Measurements from ENCODE around the gene ASCC1. TPM values are rescaled to one million over a fixed set of nuclear protein-coding genes. Genes with fewer than 3 reads are reported as not detected.
A peak's percentile ranks its signal among the peaks of the same experiment; 100 is the strongest.

The ASCC1 gene
- total and polyA plus RNA-seq, 2 of the 13 experiments (the other 11 are each of a cell fraction or from before 2014, with no cell fraction given), result 21.6 to 30.1 TPM

- TF ChIP-seq BATF2 (CRISPR knock-in tag; IDR thresholded peaks at IDR 0.05) (peak; percentile 70; the same call in 1 of the 2 replicates), XRCC5 (optimal IDR thresholded peaks at IDR 0.05; ENCODE audit: low read length) (peak; percentile 75), ZNF367 (CRISPR knock-in tag; IDR thresholded peaks at IDR 0.05; ENCODE audit: borderline replicate concordance) (no peak), ATRX (CRISPR knock-in tag; IDR thresholded peaks at IDR 0.05; ENCODE audit: borderline replicate concordance) (no peak), PHF20 (CRISPR knock-in tag; IDR thresholded peaks at IDR 0.05) (peak; percentile 72), NR2C2 (CRISPR knock-in tag; IDR thresholded peaks at IDR 0.05; ENCODE audit: borderline replicate concordance) (peak; percentile 68), ZNF317 (CRISPR knock-in tag; IDR thresholded peaks at IDR 0.05) (peak; percentile 60; the same call in 1 of the 2 replicates), SKI (IDR thresholded peaks at IDR 0.05; ENCODE audit: partially characterized antibody) (peak; percentile 76), PBX3 (CRISPR knock-in tag; IDR thresholded peaks at IDR 0.05; ENCODE audit: borderline replicate concordance) (no peak), ZFP1 (CRISPR knock-in tag; IDR thresholded peaks at IDR 0.05) (0 out of 2 replicates have a peak, but pooled peaks have one; percentile 28), ZFP41 (CRISPR knock-in tag; IDR thresholded peaks at IDR 0.05; ENCODE audit: borderline replicate concordance) (peak; percentile 78; the same call in 1 of the 2 replicates), ZNF770 (CRISPR knock-in tag; IDR thresholded peaks at IDR 0.05) (no peak), AGO1 (IDR thresholded peaks at IDR 0.05; ENCODE audit: low read depth, low read length, poor library complexity, severe bottlenecking) (peak; percentile 20), HINFP (CRISPR knock-in tag; IDR thresholded peaks at IDR 0.05; ENCODE audit: low read depth) (peak; percentile 88), HNRNPLL (IDR thresholded peaks at IDR 0.05; ENCODE audit: low read depth, low read length, poor library complexity, severe bottlenecking) (peak; percentile 99)
Observed at GRCh38 chr10:72215611-72216549, at the start of gene ASCC1, which contains the start of gene ANAPC16 (continued).

All from HepG2 (cell line).